Smooth muscle cell of the brain vasculature (primary cell): ENCODE measurements around the gene PDPN.
"Not testable (repeated sequence)": the region's sequence is repeated elsewhere in the genome, so short reads cannot be mapped to it uniquely, and the experiment has no call there.

Source experiments
- DNase-seq: peaks from one replicate; pipeline ENCODE4 v3.0.0-alpha.2; 2012; ENCODE audit warnings: low read depth, low spot score

The PDPN gene, protein sequence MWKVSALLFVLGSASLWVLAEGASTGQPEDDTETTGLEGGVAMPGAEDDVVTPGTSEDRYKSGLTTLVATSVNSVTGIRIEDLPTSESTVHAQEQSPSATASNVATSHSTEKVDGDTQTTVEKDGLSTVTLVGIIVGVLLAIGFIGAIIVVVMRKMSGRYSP

DNA sequence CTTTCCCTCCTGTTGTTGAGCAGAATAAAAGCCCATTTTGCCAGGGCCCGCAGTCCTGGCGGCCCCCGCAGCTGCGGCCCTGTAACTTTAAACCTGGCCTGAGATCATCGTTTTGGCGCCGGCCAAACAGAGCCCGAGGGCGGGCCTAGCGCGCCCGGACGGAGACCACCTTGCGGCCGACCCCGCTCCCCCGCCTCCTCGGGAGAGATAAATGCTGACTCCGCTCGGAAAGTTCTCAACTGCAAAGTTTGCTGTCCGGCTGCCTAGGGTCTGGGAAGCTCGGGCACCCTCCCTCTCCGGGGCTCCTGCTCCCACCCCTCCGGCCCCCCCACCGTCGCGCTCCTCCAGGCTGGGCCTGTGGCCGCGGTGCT, at the start of gene PDPN:
Gene PDPN (plus strand): TSS at position 238 of the 371 bp plus-strand sequence. CDS start 202 bp downstream, outside the sequence.
- DNase-seq, result no peak

DNA sequence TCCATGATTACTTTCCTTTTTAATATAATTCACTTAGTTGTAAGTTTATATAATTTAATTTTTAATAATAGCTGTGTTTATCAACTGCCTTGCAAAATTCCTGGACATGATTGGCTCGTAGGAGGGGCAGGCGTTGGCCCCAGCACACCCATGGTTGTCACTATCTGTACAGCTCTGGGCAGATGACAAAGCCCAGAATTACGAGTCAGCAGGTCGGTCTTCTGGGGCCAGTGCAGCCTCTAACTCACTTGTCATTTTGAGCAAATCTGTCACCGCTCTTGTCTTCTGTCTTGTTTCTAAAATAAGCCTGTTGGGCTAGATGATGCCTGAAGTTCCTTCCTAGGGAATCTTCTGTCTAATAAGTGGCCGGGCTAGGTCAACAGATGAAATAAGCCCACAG, 48.4 kb upstream of the PDPN start:
- DNase-seq, result no peak

DNA sequence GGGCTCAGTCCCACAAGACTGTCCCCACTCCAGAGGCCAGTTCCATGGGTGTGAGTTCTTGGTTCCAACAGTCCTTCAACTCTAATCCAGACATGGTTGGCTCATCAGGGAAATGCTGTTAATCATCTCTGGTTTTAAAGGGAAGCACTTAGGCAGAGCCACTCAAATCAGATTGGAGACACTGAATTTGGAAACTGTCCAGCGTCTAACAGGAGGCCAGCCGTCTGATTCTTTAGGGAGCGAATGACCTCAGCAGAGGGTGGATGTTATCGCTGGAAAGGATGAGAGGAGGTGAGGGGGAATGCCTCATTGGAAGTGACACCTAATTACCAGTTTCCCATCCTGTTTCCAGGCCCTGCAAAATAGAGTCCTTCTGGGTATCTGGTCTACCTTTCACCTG, 47.1 kb upstream of the PDPN start:
- DNase-seq, result no peak

DNA sequence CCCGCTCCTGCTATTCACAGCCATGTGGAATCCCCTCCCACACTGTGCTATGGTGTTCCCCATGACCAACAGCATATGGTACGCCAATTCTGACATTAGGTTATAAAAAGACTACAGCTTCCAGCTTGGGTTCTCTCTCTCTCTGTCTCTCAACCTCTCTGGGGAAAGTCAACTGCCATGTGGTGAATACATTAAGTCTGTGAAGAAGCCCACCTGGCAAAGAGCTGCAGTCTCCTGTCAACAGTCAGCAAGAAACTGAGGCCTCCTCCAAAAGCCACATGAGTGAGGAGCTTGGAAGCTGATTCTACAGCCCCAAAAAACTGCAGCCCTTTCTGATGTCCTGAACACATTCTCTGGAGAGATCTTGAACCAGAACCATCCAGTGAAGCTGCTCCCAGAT, 44.8 kb upstream of the PDPN start:
- no peak for DNase-seq

DNA sequence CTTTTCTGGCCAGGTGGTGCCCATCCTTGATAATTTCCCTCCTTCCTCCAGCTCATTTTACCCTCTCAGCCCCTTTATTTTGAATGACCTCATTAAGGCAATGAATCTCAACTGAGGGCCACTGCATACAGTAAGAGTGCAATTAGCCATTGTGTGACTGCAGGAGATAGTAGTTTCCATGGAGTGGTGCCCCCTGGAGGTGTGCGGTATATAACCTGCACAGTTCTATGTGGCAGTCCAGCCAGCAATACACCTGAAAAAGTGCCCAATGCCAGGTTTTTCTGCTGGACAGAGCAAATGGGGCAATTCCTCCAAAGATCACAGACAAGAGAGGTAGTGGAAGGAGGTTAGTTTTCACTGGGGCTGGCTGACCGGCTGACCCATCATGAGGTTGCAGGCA, 43.9 kb upstream of the PDPN start:
- DNase-seq, result no peak

DNA sequence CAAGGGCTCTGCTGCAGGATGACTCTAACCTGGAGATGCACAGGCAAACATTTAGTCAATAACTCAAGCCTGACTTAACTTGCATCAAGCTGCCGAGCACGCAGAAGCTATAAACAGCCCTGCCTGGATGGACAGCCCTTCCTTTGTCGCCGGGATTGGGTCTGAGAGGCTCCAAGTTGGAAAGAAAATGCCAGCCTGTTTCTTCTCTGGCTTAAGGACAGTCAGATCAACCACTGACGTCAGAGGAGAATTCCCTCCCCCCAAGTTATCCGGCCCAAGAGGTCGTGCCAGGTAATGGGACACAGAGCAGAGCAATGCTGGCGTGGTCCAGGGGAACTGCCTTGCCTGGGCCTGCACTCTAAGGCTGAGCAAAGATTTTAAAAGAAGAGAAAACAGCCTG, 42.8 kb upstream of the PDPN start:
- DNase-seq, result no peak

DNA sequence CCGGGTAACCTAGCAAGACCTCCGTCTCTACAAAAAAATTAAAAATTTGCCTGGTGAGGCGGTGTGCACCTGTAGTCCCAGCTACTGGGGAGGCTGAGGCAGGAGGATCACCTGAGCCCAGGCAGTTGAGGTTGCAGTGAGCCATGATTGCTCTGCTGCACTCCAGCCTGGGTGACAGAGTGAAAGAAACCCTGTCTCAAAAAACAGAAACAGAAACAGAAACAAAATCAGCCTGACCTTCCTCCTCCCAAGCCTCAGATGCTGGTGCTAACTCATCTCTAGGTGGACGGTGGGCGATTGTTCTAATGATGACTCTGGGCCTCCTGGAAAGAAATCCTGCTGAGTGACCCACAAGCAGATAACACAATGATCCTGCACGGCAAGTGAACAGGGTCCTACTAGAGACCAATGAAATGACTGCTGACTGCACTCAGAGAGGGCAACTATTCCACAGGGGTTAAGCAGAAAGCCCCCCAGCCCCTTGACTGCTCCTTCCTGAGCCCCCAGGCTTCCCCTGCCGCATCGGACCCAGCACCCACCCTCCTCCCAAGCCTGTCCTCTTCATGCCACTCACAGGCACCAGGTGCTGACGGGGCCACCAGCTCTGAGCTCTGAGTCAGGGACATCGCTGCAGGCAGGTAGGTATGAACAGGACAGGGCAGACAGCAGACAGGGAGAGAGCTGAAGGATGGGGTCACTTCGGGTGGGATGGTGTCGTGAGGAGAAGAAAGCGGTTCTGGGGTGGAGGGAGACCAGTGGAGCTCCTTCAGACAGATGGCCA, 42.0 kb upstream of the PDPN start:
- DNase-seq, result no peak

DNA sequence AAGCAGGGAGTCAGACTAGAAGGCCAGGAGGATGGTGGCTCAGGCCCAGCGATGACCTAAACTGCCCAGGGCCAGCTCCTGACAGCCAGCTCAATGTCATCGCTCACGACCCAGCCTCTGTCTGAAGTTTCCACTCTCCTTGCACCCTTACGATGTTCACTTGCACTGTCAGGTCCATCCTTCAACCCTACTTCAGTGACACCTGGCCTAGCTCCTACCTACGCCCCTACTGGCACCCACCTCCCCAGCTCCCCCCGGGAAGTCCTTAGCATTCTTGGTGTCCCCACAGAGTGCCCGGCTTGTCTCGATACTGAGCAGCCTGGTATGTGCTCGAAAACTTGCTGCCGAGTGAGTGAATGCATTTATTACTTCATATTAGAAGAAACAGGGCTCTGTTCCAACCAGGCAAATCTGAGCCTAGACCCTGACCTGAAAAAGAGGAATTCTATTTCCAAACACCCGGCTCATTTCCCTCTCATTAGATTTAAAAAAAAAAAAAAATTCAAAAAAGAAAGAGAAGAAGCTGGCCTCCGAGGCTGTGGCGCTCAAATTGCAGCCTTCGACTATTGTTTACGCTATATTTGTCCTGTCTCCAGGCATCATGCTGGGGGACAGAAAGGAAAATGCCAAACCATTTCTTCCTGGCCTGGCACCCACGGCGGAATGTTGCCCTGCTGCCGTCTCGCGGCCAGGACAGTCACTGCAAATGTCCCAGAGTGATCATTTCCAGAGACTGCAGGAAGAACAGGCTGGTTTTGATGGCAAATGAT, 40.0 kb upstream of the PDPN start:
- no peak for DNase-seq

DNA sequence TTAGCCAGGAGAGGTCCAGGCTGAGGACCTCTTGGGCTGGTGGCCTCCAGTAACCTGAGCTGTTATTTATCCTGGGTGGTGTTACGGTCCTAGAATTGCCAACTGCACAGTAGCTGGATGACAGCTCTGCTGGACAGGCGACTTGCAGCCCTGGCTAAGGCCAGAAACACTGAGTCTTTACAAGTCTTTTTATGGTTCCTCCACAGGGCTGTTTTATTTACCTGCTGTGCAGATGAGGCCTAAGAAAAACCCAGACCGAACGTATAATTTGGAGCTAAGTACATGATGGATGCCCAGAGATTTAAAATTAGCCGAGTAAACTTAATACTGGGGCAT, 39.4 kb upstream of the PDPN start:
- DNase-seq, result no peak

DNA sequence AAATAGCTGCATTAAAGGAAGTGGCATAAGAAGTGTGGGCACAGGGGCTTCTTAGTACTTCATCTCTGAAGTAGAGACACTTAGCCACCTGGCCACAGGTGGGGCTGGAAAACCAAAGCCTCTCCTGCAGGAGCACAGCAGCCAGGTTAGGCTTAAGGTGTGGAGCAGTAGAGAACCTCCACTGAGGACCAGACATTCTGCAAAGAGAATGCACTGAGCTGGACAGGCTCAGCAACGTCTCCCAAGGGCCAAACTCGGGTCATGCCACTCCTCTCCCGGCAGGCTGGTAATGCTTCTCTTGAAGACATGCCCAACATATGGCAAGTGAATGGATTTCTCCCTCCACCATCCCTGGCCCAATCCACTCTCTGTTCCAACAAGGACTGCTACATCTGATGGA, 36.8 kb upstream of the PDPN start:
- no peak for DNase-seq

DNA sequence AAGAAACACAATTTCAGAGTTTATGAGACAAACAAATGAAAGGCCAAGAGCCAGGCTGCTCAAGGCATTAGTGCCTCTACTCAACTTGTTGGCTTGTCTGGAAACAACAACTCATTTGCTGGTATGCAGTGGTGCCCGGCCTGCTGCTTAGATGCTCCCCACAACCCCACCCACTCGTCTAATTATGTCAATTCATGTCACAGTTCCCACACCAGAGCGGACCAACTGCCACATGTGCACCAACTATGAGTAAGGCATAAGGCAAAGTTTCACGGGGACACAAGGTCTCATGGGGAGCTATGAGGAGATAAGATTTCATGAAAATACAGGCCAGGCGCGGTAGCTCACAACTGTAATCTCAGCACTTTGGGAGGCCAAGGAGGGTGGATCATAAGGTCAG, 35.4 kb upstream of the PDPN start:
- no peak for DNase-seq

DNA sequence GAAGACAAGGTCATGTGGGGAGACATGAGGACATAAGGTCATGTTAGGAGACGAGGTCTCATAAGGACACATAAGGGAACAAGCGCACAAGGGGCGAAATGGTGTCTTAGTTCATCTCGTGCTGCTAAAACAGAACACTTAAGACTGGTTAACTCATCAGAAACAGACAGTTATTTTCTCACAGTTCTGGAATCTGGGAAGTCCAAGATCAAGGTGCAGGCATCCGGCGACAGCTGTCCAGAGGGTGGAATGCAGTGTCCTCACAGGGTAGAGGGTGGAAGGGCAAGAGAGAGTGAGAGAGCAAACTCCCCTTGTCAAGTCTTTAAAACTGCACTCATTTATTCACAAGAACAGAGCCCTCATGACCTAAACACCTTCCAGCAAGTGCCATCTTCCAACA, 34.6 kb upstream of the PDPN start:
- DNase-seq, result no peak

DNA sequence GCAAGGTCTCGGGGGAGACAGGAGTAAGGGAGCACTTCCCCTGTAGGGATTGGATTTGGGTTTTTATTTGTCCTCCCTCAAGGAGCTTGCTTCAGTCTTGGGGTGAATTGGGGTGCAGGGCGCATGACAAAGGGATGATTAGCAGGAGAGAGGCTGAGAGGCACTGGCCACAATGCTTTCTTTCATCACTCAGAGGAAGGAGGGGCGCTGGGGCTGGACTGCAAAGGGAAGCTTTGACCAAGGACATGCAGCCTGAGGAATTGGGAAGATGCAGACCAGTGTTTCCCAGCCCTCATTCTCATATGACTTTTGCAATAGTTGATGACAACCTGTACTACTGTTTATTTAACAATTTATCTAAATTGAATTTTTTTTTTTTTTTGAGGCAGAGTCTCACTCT, 34.1 kb upstream of the PDPN start:
- no peak for DNase-seq

DNA sequence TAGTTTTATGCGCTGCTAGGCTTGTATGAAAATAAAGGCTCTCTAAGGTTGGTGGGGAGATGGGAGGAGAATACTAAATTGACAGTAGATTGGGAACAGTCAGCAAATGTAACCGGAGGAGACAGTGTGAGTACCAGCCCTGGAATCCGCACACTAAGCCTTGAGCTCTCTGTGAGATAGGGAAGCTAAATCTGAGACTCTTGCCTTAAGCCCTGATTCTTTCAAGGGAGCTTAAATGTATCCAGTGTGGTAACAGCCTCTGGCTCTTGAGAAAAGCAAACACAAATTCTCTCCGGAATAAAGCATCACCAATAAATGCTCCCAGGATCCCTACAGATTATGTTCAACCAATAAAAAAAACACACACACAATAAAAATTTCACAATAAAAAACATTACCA, 33.0 kb upstream of the PDPN start:
- DNase-seq, result no peak

DNA sequence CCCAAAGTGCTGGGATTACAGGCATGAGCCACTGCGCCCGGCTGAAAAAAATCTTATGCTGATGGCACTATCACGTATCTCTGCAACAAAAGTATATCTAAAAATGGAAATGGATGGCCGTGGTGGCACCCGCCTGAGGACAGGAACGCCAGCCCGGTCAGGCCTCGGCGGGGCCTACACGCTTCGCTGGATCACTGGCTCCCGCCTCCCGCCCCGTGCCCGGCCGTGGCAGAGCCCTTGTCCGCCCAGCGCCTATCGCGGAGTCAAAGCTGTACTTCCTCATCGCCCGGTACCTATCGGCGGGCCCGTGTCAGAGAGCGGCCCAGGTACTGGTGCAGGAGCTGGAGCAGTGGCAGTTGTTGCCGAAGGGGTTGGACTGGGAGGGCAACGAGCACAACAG, 28.8 kb upstream of the PDPN start:
- no peak for DNase-seq

DNA sequence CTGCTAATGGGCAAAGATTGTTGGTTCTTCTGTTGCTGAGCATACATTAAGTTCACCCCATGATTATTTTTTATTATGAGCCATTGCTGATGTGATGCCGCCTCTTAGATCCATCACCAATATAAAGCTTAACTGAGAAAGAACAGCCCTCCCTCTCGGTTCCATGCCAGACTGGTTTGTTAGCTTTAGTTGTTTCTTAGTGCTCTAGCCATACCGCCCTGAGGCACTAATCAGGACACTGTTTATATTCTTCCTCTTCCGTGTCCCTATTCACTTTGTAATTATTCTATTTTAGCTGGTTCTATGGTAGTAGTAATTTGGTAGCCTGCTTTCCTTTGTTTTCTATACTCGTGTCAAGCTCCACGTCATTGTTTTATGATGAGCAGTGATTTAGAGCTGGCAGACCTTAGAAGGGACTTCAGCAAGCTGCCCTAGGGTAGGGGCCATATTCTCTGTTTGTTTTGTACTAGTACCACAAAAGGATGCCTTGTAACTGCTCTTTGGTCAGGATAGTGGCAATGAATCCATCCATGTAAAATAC, 27.3 kb upstream of the PDPN start:
- DNase-seq, result no peak

DNA sequence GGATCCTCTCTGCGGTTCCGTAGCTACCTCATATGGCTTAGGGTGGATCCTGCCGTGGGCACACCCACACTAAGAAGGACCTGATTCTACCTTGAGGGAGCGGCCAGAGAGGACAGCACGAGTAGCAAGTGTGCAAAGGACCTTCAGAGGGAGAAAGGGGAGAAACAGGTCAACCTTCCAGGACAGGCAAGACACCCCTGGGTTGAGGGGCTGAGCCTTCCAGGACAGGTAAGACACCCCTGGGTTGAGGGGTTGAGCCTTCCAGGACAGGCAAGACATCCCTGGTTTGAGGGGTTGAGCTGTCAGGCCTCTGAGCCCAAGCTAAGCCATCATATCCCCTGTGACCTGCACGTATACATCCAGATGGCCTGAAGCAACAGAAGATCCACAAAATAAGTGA, 23.1 kb upstream of the PDPN start:
- no peak for DNase-seq

DNA sequence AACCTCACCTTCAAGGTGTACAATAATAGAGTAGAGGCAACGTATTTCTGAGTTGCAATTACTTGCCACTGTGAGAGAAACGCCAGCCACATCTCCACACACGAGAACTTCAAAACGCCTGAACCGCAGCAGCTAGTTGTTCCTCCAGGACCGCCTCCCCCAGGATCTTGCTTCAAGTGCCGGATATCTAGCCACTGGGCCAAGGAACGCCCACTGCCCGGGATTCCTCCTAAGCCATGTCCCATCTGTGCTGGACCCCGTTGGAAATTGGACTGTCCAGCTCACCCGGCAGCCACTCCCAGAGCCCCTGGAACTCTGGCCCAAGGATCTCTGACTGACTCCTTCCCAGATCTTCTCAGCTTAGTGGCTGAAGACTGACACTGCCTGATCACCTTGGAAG, 20.7 kb upstream of the PDPN start:
- not testable (repeated sequence) for DNase-seq

DNA sequence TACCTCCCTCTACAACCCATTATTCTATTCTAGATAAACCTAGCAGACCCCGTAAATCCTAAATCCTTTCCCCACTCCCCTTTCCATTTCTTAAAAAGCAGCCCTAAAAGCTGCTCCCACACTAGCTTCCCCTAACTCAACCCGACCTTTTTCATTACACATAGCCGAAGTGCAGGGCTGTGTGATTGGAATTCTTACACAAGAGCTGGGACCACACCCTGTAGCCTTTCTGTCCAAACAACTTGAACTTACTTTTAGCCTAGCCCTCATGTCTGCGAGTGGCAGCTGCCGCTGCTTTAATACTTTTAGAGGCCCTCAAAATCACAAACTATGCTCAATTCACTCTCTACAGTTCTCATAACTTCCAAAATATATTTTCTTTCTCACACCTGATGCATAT, 19.6 kb upstream of the PDPN start:
- no peak for DNase-seq

DNA sequence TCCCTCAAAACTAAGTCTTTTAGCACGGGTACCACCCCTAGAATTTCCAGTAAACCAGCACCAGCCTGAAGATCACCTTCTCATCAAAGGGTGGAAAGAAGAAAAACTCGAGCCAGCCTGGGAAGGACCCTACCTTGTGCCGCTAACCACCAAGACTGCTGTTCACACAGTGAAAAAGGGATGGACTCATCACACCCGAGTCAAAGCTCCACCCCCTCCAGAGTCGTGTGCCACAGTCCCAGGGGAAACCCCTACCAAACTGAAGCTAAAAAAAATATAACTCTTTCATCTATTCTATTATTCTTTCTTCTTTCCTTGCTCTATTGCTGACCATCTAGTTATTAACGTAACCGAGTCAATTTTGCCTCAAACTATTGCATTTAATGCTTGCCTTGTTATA, 13.2 kb upstream of the PDPN start:
- not testable (repeated sequence) for DNase-seq

DNA sequence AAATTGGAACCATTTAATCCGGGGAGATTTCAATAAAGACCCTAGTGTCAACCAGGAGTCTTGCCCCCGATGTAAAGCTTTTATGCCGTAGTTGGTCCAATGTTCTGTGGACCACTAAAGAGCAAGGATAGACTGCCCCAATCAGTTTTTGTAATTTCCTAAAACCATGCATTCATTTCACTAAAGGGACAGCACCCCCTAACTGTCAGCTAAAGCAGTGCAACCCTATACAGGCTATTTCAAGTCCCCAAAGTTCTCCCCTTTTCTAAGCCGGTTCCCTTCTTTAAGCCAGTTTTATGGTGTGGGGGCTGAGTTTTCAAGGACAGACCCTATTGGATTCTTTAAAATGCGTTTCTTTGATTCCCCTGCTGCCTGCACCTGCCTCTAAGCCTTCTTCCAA, 12.7 kb upstream of the PDPN start:
- no peak for DNase-seq

DNA sequence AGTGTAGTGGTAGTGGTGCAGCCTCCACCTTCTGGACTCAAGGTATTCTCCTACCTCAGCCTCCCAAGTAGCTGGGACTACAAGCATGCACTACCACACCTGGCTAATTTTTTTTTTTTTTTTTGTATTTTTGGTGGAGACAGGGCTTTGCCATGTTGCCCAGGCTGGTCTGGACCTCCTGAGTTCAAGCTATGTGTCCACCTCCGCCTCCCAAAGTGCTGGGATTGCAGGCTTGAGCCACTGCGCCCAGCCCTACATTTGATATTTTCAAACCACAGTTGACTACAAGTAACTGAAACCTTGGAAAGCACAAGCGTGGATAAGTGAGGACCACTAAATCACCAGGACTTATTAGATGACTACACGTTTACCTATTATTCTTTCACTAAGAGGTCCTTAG, 10.0 kb upstream of the PDPN start:
- DNase-seq, result no peak

DNA sequence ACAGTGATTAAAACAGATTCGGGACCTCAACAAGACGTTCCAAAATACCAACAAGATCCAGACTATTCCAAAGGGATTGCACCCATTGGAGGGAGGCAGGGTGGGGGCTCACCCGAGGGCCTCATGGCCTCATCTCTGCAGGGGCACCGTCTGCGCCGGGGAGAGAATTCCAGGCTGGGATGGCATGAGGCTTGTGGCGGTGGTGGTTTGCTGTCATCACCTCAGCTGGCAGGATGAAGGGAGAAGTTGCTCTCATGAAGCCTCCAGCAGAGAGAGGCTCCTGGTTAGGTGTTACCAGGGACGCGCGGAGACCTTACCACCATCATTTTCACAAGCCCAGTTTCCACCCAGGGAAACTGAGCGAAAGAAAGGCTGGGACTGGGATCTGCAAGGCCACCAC, 6.7 kb upstream of the PDPN start:
- no peak for DNase-seq
